ENCODE measurements around the gene SPRED2.

SPRED2 gene

DNA sequence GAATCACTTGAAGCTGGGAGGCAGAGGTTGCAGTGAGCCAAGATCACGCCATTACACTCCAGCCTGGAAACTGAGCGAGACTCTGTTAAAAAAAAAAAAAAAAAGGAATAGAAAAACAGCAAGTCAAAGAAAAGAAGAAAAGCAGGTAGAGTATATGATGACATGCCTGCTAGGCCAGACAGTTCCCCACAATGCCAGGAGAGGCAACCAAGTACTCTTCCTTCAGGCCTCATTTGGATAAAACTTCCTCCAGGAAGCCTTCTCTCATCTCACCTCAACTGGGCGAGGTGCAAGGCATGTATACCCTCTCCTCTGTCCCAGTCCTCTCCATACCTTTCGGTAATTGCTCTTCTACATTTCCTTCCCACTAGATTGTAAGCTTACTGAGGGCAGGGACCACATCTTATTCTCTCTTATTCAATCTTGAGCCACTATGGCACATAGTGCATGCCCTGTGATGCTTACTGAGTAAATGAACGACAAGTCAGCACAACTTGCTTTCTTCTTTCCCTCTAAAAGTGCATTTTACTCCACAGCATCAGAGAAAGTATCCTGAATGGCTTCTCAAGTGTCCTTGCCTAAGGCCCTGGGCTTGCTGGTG is 10.1 kb upstream of the SPRED2 start:
- no peak for DNase-seq (ENCODE audit: low read depth in 2 of 2)

GRCh38 chr2:65438137-65438899 is 5.9 kb upstream of the SPRED2 start:
- DNase-seq (ENCODE audit: low read depth in 2 of 2) = no peak

DNA sequence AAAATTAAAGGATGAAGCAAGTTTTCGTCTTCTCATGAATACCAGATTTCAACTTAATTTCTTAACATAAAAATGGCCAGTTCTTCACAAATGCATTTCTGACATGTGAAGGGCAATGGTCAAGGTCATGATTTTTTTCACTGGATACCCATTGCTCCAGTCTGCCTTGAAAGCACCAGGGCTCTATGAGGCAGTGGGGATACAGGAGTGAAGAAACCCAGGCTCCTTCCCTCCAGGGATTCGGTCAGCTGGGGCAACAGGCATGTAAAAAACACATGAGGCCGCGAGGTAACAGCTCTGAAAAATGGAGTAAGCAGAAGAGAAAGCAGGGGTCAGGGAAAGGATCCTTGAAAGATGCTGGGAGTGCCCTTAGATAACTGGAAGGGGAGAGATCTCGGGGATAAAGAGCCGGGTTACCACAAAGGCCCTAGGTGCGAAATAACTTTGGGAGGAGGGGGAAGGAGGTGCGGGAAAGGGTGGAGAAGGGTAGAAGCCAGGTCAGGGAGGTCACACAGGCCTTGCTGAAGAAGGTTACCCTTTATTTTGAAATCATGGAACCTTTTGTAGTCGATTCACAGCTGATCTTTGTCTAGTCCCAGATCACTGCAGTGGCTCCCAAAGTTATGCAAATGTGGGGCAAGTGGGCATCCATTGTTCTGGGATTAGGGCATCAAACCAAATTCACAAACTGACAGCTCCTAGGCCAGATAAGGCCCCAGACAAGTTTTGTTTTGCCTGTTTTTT is 5.2 kb upstream of the SPRED2 start:
- no peak for DNase-seq (ENCODE audit: low read depth in 2 of 2)

- peak; percentile 36 to 45 for DNase-seq (ENCODE audit: low read depth in 2 of 2)
Measured at GRCh38 chr2:65436824-65437221, 4.4 kb upstream of the SPRED2 start.

DNA sequence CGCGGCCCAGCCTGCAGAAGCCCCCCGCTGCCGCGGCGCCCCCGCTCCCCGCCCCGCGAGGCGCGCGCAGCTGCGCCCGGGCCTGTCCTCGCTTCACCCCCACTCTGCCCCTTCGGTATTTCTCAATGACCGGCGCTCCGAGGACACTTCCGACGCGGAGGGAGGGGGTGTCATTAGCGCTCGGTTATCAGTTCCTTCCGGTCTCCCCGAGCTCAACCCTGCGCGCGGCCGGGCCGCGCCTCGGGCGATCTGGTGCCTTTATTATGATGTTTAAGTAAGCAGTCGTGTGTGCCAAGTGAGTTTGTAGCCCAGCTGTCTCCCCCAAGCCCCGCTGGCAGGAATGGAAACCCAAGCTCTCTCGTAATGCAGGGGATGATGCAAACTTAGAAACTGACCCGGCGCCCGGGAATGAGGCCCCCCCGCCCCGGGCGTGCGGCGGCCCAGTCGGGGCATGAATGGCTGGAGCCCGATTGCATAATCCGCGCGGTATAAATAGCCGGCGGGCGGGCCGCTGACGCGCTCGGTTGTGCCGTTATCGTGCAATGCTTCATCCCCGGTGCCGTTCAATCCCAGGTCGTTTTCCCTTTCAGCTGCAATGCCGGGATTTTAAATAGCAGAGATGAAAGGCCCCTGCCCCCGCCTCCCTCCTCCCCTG is 3.9 kb upstream of the SPRED2 start:
- DNase-seq (ENCODE audit: low read depth in 2 of 2) = peak in 1 of 2 donors; percentile 8

- peak; percentile 19 to 21 for DNase-seq (ENCODE audit: low read depth in 2 of 2)
Measured at GRCh38 chr2:65435625-65436168, 3.3 kb upstream of the SPRED2 start.

GRCh38 chr2:65434592-65435241 is 2.3 kb upstream of the SPRED2 start:
- no peak for DNase-seq (ENCODE audit: low read depth in 2 of 2)

DNA sequence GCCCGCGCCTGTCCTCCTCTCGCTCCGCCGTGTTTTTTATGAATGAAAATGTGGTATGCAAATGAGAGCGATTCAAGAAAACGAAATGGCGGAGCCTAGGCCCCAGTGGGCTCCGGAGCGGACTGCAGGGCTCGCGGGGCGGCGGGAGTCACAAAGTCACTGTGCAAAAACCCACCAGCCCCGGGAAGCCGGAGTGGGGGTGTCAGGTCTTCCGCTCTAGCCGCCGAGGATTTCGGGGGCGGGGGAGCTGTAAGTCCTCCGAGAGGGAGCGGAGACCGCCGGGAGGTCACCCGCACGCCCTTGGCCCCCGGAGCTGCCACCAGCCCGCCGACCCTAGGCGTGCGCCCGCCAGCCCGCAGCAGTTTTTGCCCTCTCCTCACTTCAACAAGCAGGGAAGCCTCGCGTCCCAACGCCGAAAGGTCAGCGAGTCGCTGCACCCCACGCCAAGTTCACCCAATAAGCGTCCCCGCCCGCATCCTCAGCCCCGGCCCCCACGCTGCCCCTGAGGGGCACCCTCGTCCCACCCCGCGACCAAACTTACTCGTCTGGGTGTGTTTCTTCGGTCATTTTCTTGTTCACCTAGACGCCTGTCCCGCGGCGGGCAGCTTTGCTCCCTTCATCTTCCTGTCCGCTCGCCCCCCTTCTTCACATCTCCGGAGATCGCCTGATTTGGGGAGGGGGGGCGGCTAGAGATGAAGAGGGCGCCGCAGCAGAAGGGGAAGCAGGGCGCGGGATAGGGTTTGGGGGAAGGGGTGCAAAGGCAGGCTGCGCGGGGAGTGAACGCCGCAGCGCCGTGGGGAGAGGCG is 775 bp downstream of the SPRED2 start:
- peak; percentile 9 to 20 for DNase-seq (ENCODE audit: low read depth in 2 of 2)

DNA sequence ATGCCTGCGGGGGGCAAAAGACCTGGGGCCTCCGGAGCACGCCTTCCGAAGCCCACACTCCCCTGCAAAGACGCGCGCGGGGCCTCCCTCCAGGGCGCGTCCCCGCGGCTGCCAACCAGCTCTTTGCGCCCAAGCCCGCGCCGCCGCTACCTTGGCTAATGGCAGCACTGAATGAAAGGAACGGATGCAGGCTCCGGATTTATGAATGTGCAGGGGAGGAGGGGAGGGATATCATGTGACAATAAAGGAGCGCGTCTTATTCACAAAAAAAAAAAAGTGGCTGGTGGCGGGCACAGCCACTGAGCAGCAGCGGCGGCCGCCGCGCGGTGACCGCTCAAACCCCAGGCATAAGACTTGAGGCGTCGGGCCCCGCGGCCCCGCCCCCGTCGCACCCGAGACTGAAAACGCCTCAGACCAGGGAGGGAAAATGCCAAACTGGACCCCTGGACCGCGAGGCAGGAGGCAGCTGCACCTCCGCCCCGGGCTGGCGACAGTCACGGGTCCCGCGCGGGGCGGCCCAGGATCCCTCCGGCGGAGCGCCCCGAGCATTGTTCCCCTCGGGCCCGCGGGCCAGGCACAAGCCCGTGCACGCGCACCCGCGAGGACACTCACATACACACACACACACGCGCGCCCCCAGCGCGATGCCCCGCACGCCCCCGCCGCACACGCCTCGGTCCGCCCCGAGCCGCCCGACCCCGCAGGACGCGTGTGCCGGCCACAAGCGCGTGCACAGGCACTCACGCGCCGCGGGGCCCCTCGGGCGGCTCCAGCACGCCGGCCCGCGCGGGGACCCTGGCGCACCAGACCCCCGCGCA is 1.6 kb downstream of the SPRED2 start:
- peak; percentile 42 to 53 for DNase-seq (ENCODE audit: low read depth in 2 of 2)

DNA sequence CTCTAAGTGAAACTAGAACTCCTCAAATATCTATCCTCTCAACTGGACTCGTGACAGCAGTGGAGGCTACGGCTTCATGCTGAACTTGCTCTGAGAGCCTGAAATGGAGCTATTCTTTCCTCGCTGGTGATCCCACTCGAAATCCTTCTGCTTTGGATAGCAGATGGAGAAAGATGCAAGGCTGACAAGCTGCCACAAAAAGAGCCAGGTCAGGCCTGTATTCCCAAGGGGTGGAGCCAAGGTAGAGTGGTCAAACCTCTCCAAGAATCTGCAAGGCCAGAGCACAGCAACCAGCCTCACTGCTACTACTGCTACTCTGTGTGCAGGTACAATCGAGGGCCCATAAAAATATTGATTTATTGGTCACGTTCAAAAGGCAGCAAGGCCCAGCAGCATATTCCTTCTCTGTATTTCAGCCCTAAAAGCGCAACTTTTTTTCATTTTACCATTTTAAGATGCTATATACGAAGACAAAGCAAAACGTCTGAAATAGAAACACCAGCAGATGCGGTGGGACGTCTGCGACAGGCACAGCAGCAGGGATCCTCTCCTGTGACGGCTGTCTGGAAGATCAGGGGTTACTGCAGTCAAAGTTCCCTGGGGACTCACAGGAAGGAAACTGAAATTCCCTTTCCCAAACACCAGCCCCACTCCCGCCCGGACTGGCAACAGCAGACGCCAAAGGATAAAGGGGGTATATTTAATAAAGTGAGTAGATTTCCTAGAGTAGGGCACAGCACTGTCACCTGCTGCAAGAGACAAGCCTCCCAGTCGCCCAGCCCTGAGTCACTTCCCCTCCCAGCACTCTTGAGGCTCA is 2.4 kb downstream of the SPRED2 start:
- DNase-seq (ENCODE audit: low read depth in 2 of 2) = no peak

GRCh38 chr2:65427532-65427931 is 4.9 kb downstream of the SPRED2 start:
- DNase-seq (ENCODE audit: low read depth in 2 of 2) = no peak

DNA sequence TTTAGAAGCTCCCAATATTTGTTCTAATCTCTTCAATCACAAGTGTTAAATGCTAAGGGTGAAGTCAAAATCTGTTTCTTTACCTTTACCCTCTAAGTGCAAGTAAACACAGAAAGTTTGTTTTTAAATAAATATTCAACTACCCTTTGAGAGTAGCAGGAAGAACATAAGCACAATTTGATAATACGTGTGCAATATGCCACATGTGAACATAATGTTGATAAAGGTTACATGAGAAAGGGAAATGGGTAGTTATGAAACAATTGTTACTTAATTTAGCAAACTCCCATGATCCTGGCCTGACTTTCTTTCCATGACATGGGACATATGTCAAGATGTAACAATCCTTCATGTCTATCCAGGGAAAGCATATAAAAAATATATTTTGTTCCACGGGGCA is 7.1 kb downstream of the SPRED2 start:
- DNase-seq (ENCODE audit: low read depth in 2 of 2) = no peak

- no peak for DNase-seq (ENCODE audit: low read depth in 2 of 2)
Measured at GRCh38 chr2:65424391-65424790, 8.0 kb downstream of the SPRED2 start.

DNA sequence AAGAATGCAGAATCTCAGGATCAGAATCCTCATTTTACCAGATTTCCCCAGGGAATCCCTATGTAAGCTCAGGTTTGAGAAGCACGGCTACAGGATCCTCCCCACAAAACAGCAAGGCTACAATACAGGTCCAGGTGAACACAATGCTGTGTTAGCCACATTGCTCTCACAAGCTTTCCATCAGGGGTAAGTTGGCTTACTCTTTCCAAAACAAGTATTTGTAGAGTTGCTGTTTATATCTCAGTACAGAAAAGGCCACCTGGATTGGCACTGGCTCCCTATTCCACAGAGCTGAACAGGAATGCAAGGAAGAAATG is 11.0 kb downstream of the SPRED2 start:
- no peak for DNase-seq (ENCODE audit: low read depth in 2 of 2)

- no peak for DNase-seq (ENCODE audit: low read depth in 2 of 2)
Measured at GRCh38 chr2:65420712-65421431, 11.5 kb downstream of the SPRED2 start.

DNA sequence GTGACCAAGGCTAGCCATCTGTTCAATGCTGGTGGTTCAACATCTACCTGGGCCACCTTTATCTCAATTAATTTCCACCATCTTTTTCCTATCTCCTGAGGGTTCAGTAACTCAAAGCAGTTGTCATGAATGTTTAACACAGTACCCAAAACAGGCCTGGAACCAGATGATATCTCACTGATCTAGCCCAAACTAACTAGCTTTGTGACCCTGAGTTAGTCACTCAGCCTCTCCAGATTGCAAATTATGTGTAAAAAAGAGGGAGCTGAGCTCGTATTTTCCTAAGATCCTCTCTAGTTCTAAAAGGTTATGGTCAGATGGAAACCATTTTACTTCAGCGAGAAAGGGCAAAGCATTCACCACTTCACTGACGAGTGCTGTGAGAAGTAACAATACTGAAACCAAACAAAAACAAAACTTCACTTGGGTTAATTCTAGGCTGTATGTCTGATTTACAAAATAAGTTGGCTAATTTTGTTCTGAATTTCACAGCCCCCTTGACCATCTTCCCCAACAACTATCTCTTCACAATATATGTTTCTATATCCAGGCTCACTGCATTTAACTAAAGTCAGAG is 14.8 kb downstream of the SPRED2 start:
- DNase-seq (ENCODE audit: low read depth in 2 of 2) = no peak

DNA sequence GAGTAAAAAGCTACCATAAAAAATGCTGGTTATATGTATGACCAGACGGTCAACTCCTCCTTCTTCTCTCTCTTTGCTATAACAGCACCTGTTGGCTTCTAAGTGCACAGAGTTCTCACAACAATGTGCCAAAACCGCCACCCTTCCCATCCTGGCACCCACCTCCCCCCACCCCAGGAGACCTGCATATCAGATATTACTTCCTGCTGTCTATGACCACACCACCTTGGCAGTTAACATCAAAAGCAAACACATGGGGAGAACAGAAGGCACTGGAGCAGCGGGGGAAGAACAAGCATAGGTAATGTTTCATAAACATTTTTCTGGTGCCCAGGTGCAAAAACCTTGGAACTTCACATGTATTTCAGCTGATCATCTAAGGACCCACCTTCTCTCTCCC is 15.5 kb downstream of the SPRED2 start:
- no peak for DNase-seq (ENCODE audit: low read depth in 2 of 2)

DNA sequence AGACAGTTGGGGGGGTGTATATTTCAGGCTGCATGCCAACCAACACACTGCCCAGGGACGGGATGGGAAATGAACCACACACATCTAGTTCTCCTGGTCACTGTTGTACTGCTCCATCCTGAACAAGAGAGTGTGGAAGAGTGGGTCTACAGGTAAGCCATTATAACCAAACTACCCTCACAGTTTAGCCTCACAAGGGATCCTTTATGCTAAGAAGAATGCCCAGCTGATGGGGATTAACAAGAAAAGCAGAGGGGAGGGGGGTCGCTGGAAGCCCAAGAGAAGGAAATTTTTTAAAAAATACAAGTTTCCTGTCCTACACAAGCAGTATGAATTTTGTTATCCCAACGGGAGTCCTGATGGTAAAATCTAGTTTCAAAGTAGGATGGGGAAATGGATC is 16.1 kb downstream of the SPRED2 start:
- no peak for DNase-seq (ENCODE audit: low read depth in 2 of 2)
